GM20000 (cell line): ENCODE data around the gene LIPE.

Experiments used
- DNase-seq: peaks from one replicate; pipeline ENCODE4 v3.0.0; 2012; ENCODE audit warnings: low spot score
- TF ChIP-seq, protein P1 (sequence below): IDR thresholded peaks from 2 replicates; pipeline ENCODE4 v1.5.1; 2012; ENCODE audit warnings: mild to moderate bottlenecking, control low read depth; ENCODE audit errors: extremely low read depth, missing control alignments

LIPE gene

DNA sequence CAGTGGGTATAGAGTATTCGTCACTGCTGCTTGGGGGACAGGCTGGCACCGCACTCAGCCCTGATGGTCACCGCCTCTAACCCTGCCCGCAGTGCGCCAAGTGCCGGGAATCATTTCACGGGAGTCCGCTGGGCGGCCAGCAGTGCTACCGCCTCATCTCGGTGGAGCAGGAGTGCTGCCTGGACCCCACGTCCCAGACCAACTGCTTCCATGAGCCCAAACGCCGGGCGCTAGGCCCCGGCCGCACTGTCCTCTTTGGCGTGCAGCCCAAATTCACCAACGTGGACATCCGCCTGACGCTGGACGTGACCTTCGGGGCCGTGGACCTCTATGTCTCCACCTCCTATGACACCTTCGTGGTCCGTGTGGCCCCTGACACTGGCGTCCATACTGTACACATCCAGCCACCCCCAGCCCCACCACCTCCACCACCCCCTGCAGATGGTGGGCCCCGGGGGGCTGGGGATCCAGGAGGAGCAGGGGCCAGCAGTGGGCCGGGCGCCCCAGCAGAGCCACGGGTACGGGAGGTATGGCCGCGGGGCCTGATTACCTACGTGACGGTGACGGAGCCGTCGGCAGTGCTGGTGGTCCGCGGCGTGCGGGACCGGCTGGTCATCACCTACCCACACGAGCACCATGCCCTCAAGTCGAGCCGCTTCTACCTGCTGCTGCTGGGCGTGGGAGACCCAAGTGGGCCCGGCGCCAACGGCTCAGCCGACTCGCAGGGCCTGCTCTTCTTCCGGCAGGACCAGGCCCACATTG lies 51.6 kb downstream of the LIPE start:
- TF ChIP-seq, protein P1, sequence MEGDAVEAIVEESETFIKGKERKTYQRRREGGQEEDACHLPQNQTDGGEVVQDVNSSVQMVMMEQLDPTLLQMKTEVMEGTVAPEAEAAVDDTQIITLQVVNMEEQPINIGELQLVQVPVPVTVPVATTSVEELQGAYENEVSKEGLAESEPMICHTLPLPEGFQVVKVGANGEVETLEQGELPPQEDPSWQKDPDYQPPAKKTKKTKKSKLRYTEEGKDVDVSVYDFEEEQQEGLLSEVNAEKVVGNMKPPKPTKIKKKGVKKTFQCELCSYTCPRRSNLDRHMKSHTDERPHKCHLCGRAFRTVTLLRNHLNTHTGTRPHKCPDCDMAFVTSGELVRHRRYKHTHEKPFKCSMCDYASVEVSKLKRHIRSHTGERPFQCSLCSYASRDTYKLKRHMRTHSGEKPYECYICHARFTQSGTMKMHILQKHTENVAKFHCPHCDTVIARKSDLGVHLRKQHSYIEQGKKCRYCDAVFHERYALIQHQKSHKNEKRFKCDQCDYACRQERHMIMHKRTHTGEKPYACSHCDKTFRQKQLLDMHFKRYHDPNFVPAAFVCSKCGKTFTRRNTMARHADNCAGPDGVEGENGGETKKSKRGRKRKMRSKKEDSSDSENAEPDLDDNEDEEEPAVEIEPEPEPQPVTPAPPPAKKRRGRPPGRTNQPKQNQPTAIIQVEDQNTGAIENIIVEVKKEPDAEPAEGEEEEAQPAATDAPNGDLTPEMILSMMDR: no peak
- no peak for DNase-seq

DNA sequence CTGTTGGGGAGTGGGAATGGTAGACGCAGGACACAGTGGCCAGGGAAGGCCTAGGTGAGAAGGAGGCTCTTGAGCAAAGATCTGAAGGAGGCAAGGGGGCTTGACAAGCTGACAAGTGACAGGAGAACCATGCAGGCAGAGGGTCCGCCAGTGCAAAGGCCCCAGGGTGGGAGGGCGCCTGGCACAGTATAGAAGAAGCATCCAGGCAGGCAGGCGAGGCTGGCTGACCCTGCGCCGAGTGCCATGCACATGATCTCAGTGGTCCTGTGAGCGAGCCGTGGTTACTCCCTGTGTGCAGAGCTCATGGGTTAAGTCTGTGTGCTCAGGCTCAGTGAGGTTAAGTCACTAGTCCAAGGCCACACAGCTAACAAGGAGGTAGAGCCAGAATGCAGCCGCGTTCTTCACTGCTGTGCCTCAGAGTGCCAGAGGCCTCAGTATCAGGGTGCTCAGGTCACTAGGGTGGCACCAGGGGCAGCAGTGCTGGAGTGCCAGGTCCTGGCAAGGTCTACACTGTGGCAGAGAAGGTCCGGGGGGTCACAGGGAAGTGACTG lies 52.3 kb downstream of the LIPE start:
- no peak for DNase-seq
- TF ChIP-seq, protein P1: no peak

DNA sequence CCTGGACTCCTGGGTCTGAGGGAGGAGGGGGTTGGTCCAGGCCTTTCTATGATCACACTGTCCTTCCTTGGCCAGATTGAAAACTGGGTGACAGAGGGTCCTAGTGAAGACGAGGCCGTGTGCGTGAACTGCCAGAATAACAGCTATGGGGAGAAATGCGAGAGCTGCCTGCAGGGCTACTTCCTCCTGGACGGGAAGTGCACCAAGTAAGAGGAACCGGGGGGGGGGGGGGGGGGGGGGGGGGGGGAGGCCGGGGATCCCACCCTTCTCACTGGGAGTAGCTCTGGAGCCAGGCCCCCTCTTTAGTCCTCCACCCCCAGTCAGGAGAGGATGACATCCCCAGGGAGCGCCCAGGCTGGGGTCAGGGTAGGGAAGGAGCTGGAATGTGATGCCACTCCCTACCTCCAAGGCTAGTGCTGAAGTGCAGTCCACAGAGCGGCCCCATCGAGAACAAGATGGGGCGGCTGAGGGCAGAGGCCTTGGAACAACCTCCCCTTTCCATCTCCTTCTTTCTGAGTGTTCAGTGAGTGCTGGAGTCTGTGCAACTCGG lies 56.5 kb downstream of the LIPE start:
- TF ChIP-seq, protein P1: no peak
- no peak for DNase-seq

DNA sequence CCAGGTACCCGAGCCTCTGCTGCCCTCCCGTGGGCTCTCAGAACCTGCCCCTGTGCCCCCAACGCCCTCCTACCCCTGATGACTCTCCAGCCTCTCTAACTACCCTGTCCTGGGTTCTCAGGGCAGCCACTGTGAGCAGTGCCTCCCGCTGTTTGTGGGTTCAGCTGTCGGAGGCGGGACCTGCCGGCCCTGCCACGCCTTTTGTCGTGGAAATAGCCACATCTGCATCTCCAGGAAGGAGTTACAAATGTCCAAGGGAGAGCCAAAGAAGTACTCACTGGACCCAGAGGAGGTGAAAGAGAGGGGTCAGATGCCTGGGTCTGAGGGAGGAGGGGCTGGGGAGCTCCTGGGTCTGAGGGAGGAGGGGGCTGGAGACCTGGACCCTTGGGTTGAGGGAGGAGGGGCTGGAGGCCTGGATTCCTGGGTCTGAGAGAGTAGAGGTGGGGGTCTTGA lies 57.1 kb downstream of the LIPE start:
- TF ChIP-seq, protein P1: no peak
- DNase-seq: no peak

DNA sequence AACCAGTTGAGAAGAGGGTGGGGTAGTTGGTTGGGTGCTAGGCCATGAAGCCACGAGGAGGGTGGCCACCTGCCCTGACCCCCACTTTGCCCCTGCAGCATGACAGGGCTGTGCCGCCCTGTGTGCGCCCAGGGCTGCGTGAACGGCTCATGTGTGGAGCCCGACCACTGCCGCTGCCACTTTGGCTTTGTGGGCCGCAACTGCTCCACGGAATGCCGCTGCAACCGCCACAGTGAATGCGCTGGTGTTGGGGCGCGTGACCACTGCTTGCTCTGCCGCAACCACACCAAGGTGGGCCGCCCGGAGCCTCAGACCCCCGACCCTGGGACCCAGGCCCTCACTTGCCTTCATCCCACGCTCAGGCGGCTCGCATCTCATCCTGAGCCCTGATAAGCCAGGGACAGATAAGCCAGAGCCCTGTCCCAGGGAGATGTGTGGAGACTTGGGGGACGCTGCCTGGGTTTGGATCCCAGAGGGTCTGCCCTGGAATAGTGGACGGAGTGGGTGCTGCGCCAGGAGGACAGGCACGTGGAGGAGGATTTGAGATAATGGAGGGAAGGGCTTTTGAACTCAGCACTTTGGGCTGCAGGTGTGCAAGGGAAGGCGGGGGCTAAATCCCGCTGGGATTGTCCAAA lies 57.6 kb downstream of the LIPE start:
- no peak for DNase-seq
- TF ChIP-seq, protein P1: no peak

DNA sequence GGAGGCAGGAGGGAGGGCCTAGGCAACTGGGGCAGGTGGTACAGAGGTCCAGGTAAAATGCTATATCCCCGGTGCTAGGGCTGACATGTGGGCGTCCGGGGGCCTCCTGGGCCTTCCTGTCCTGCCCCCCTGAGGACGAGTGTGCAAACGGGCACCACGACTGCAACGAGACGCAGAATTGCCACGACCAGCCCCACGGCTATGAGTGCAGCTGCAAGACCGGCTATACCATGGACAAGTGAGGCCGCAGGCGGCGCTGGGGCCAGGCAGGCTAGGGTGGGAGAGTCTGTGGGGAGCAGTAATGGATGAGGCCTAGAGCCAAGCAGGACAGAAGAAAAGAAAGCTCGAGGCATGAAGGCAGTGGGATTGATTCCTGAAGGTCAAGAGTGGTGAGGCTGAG lies 58.4 kb downstream of the LIPE start:
- DNase-seq: no peak
- TF ChIP-seq, protein P1: no peak

DNA sequence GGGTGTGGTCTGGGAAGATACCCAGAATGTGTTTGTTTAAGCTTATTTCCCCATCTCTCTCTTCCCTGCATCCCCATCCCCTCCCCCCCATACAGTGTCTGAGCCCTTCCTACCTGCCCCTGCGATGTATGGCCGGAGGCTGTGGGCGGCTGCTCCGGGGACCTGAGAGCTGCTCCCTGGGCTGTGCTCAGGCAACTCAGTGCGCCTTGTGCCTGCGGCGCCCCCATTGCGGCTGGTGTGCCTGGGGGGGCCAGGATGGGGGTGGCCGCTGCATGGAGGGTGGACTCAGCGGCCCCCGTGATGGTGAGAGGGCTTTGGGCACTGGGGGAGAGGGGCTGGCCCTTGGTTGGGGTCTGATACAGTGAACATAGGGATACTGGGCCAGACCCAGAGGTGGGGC lies 58.8 kb downstream of the LIPE start:
- TF ChIP-seq, protein P1: no peak
- no peak for DNase-seq
